NCI-H748 (cell line): ENCODE results near the gene TFEC.
"Not testable (repeated sequence)": the region's sequence is repeated elsewhere in the genome, so short reads cannot be mapped to it uniquely, and the experiment has no call there.

Experiments
- DNase-seq: peaks from one replicate; lab custom pipeline; 2025; ENCODE audit not compliant: unreplicated experiment; lab: John Stamatoyannopoulos, UW

TFEC gene

GRCh38 chr7:116030651-116031276 lies at the start of gene TFEC:
TSS of gene TFEC (minus strand) at chr7:116030763. CDS start at chr7:115984441, 46,322 bp downstream.
- no peak for DNase-seq

GRCh38 chr7:116075351-116076145 lies 45.0 kb upstream of the TFEC start:
- DNase-seq, result peak; percentile 27

GRCh38 chr7:116071629-116072028 lies 41.1 kb upstream of the TFEC start:
- DNase-seq, result no peak

GRCh38 chr7:116064179-116064578 lies 33.6 kb upstream of the TFEC start:
- DNase-seq, result no peak

GRCh38 chr7:116062666-116063065 lies 32.1 kb upstream of the TFEC start:
- no peak for DNase-seq

- DNase-seq, result no peak
These were observed 21.4 kb upstream of the TFEC start for GRCh38 chr7:116052006-116052405.

GRCh38 chr7:116047261-116047660 lies 16.7 kb upstream of the TFEC start:
- not testable (repeated sequence) for DNase-seq

GRCh38 chr7:116045532-116045931 lies 15.0 kb upstream of the TFEC start:
- DNase-seq, result no peak

- no peak for DNase-seq
These were observed 11.1 kb upstream of the TFEC start for GRCh38 chr7:116041615-116042014.

- DNase-seq, result no peak
These were observed 6.8 kb upstream of the TFEC start for GRCh38 chr7:116037401-116037800.

- DNase-seq, result no peak
These were observed 3.8 kb upstream of the TFEC start for GRCh38 chr7:116034411-116034810.

- DNase-seq, result no peak
These were observed 2.3 kb upstream of the TFEC start for GRCh38 chr7:116032886-116033285.

- no peak for DNase-seq
These were observed 1.8 kb downstream of the TFEC start for GRCh38 chr7:116028787-116029186.

- no peak for DNase-seq
These were observed 2.8 kb downstream of the TFEC start for GRCh38 chr7:116027786-116028185.

- DNase-seq, result no peak
These were observed 5.4 kb downstream of the TFEC start for GRCh38 chr7:116024826-116025809.

- DNase-seq, result no peak
These were observed 9.3 kb downstream of the TFEC start for GRCh38 chr7:116021237-116021636.

- no peak for DNase-seq
These were observed 11.8 kb downstream of the TFEC start for GRCh38 chr7:116018731-116019130.

- no peak for DNase-seq
These were observed 16.9 kb downstream of the TFEC start for GRCh38 chr7:116013675-116014074.

- DNase-seq, result no peak
These were observed 19.0 kb downstream of the TFEC start for GRCh38 chr7:116011584-116011983.

- not testable (repeated sequence) for DNase-seq
These were observed 25.8 kb downstream of the TFEC start for GRCh38 chr7:116004762-116005161.

- no peak for DNase-seq
These were observed 33.3 kb downstream of the TFEC start for GRCh38 chr7:115997221-115997620.
